CD14-positive monocyte (primary cell): ENCODE results near the gene AHCY. TPM values are rescaled to one million over a fixed set of nuclear protein-coding genes. Genes with fewer than 3 reads are reported as not detected.

Experiments
- DNase-seq, 3 donors: peaks; one replicate each; pipeline ENCODE4 v3.0.0-alpha.2; 2011 to 2022
- H2AFZ ChIP-seq: 2 replicates; pipeline ENCODE4 v1.6.0; 2012; ENCODE audit warnings: mild to moderate bottlenecking, low read depth, low read length, inconsistent platforms; ENCODE audit not compliant: insufficient read depth, poor library complexity, severe bottlenecking
- H3K27ac ChIP-seq, 2 donors: 1 replicate in 1 of 2; 2 replicates in 1 of 2; pipeline ENCODE4 v1.5.1; 2012 to 2013; ENCODE audit warnings: low read length in 2 of 2, control low read depth in 1 of 2, inconsistent platforms in 1 of 2, low read depth in 1 of 2, mild to moderate bottlenecking in 1 of 2
- H3K27me3 ChIP-seq, 2 donors: one replicate each; pipeline versions ENCODE4 v1.6.0 to v1.6.1; 2011 to 2013; ENCODE audit warnings: low read length in 2 of 2; ENCODE audit not compliant: control insufficient read depth in 2 of 2, insufficient read depth in 2 of 2
- H3K36me3 ChIP-seq, 2 donors: replicated peaks in 1 of 2; 1 replicate in 1 of 2; 2 replicates in 1 of 2; pipeline versions ENCODE4 v1.5.1 to v1.6.1; 2012 to 2013; ENCODE audit warnings: low read length in 2 of 2, control low read depth in 1 of 2, inconsistent platforms in 1 of 2, mild to moderate bottlenecking in 1 of 2; ENCODE audit not compliant: insufficient read depth in 2 of 2, control insufficient read depth in 1 of 2
- H3K4me1 ChIP-seq, 2 donors: 1 replicate in 1 of 2; 2 replicates in 1 of 2; pipeline versions ENCODE4 v1.5.1 to v1.6.1; 2012 to 2013; ENCODE audit warnings: low read length in 2 of 2, control low read depth in 1 of 2, inconsistent platforms in 1 of 2, mild to moderate bottlenecking in 1 of 2, moderate library complexity in 1 of 2; ENCODE audit not compliant: insufficient read depth in 2 of 2, control insufficient read depth in 1 of 2
- H3K4me2 ChIP-seq: replicated peaks from 2 replicates; pipeline ENCODE3; 2012; ENCODE audit warnings: low read length, moderate library complexity, mild to moderate bottlenecking; ENCODE audit not compliant: poor library complexity, severe bottlenecking; ENCODE audit errors: extremely low read depth
- H3K4me3 ChIP-seq, 3 experiments: fragments of 200-600 bp in 1 of 3; sonication (generic) in 1 of 3; replicated peaks in 1 of 3; 1 replicate in 2 of 3; 2 replicates in 1 of 3; pipeline ENCODE4 v1.5.1; 2011 to 2013; ENCODE audit warnings: low read length in 3 of 3, mild to moderate bottlenecking in 3 of 3, control low read depth in 2 of 3, low read depth in 2 of 3, inconsistent platforms in 1 of 3, moderate library complexity in 1 of 3
- H3K79me2 ChIP-seq: 2 replicates; pipeline ENCODE4 v1.6.0; 2012; ENCODE audit warnings: mild to moderate bottlenecking, control low read depth, inconsistent platforms, low read length, moderate library complexity; ENCODE audit not compliant: insufficient read depth
- H3K9ac ChIP-seq: 2 replicates; pipeline ENCODE4 v1.6.0; 2017; ENCODE audit warnings: low read length, mild to moderate bottlenecking; ENCODE audit not compliant: insufficient read depth, poor library complexity, severe bottlenecking
- H3K9me3 ChIP-seq, 2 donors: replicated peaks in 1 of 2; 1 replicate in 1 of 2; 2 replicates in 1 of 2; pipeline versions ENCODE4 v1.5.1 to v1.6.1; 2012 to 2013; ENCODE audit warnings: low read length in 2 of 2, control low read depth in 1 of 2; ENCODE audit not compliant: control insufficient read depth in 1 of 2, insufficient read depth in 1 of 2
- H4K20me1 ChIP-seq: 2 replicates; pipeline ENCODE4 v1.6.0; 2012; ENCODE audit warnings: mild to moderate bottlenecking, low read length, control low read depth, moderate library complexity; ENCODE audit not compliant: insufficient read depth
- H3K27ac Mint-ChIP-seq, 7 donors: one replicate each; pipeline ENCODE4 v1.8.0; 2020; ENCODE audit warnings: mild to moderate bottlenecking in 7 of 7, mixed read lengths in 7 of 7, moderate library complexity in 6 of 7, inconsistent platforms in 2 of 7
- H3K27me3 Mint-ChIP-seq, 3 donors: one replicate each; pipeline ENCODE4 v1.8.0; 2021 to 2022; ENCODE audit warnings: low read depth in 3 of 3, mild to moderate bottlenecking in 3 of 3, mixed read lengths in 3 of 3, moderate library complexity in 3 of 3, inconsistent platforms in 1 of 3
- H3K36me3 Mint-ChIP-seq, 2 donors: one replicate each; pipeline ENCODE4 v1.8.0; 2020; ENCODE audit warnings: mixed read lengths in 2 of 2, inconsistent platforms in 1 of 2, mild to moderate bottlenecking in 1 of 2
- H3K4me1 Mint-ChIP-seq: one replicate; pipeline ENCODE4 v1.8.0; 2020; ENCODE audit warnings: mild to moderate bottlenecking, mixed read lengths
- H3K4me3 Mint-ChIP-seq, 2 donors: one replicate each; pipeline ENCODE4 v1.8.0; 2020; ENCODE audit warnings: mild to moderate bottlenecking in 2 of 2, mixed read lengths in 2 of 2, moderate library complexity in 1 of 2
- H3K9me3 Mint-ChIP-seq, 7 donors: one replicate each; pipeline ENCODE4 v1.8.0; 2020 to 2022; ENCODE audit warnings: mixed read lengths in 7 of 7, mild to moderate bottlenecking in 6 of 7, moderate library complexity in 6 of 7, inconsistent platforms in 2 of 7
- WGBS: methylation state at CpG from one replicate; pipeline ENCODE4 v1.1.5; 2013; ENCODE audit warnings: missing lambda C conversion rate; ENCODE audit not compliant: insufficient coverage; 5-methylcytosine and 5-hydroxymethylcytosine counted together
- intact Hi-C, 2 donors: fragments of 100-400 bp; cut with micrococcal nuclease; formaldehyde crosslinking; loops; one replicate each; pipeline versions ENCODE4 v1.15.0 to v1.15.1; 2023
- polyA plus RNA-seq, 3 donors: library from polyadenylated mRNA; depleted of rRNA in 1 of 3; unstranded in 2 of 3; stranded (reverse) in 1 of 3; fragments of 300-500 nt in 2 of 3; fragments of >200 nt in 1 of 3; fragmentation: Illumina TruSeq in 2 of 3; gene quantifications; 1 replicate in 2 of 3; 2 replicates in 1 of 3; pipeline ENCODE4 v1.2.3, GENCODE V29; 2012 to 2021
- TF ChIP-seq, protein P1 (sequence below): fragments of 200-600 bp; IDR thresholded peaks from one replicate; pipeline ENCODE4 v1.8.0; 2022; ENCODE audit warnings: antibody characterized with exemption, mild to moderate bottlenecking

AHCY gene
- polyA plus RNA-seq, 3 donors, result 35.7 to 42.7 (median 41.1) TPM

DNA sequence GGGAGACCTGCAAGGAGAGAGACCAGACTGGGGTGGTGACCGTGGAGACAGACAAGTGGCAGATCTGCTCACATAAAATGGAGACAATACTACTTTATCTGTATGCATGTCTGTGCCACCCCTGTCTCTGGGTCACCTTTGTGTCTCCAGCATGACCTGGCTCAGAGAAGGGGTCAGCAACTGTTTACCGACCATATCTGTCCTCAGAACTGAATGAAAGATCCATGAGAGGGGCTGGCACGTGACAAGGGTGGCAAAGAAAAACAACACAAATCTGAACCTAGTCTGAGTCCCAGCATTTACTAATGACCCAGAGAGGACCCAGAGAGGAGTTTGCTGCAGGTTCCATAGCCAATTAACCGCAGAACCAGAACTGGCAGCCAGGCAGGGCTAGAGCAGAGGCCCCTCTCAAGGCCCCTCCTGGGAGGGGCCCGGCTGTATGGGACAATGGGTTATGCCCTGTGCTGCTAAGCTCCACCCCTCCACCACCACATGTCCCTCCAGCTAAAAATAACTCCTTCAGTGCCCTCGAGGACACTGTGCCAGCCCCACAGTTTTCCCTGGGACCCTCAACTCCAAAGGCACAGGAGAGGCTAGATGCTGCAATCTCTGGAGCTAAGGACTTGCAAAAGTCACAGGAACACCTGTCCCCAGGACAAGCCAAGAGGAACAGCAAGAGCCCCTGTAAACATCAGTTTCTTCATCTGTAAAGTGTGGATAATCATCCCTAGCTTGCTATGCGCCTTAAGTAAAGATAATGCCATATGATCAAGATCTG is 2.2 kb downstream of the AHCY start:
- Mint-ChIP-seq H3K4me3 (no peak overlapping the region), H3K36me3 (peaks cover 0 to 1% of the 10 kb centered on the region in 2 donors), H3K27me3 (peaks cover 0 to 2% (median 2%) of the 10 kb centered on the region in 3 donors), H3K9me3 (peaks cover 0 to 4% (median 0%) of the 10 kb centered on the region in 7 donors), H3K4me1 (peaks cover 27% of the 10 kb centered on the region), H3K27ac (peak overlapping the region in 2 of 7 donors; percentile 4 to 13)
- Histone ChIP-seq H3K9me3 (no peaks in the 10 kb centered on the region), H3K36me3 (no peaks in the 10 kb centered on the region), H2AFZ (no peak overlapping the region), H3K79me2 (peaks cover 50% of the 10 kb centered on the region), H3K27me3 (no peaks in the 10 kb centered on the region), H3K27ac (no peak overlapping the region), H3K9ac (no peak overlapping the region), H4K20me1 (peaks cover 4% of the 10 kb centered on the region), H3K4me1 (peaks cover 43 to 47% of the 10 kb centered on the region in 2 donors), H3K4me3 (no peak overlapping the region), H3K4me2 (no peak overlapping the region)
- intact Hi-C loops, result loop anchor here (5.0 kb wide), 4 partner anchors 61 to 309 kb away; partner anchors contain the start of genes EIF2S2 (in 1 of the 2), ITCH (in 1 of the 2) and RALY (in 1 of the 2)
- WGBS, result 69% methylated on average over 6 of the region's 7 CpGs
- TF ChIP-seq, protein P1, sequence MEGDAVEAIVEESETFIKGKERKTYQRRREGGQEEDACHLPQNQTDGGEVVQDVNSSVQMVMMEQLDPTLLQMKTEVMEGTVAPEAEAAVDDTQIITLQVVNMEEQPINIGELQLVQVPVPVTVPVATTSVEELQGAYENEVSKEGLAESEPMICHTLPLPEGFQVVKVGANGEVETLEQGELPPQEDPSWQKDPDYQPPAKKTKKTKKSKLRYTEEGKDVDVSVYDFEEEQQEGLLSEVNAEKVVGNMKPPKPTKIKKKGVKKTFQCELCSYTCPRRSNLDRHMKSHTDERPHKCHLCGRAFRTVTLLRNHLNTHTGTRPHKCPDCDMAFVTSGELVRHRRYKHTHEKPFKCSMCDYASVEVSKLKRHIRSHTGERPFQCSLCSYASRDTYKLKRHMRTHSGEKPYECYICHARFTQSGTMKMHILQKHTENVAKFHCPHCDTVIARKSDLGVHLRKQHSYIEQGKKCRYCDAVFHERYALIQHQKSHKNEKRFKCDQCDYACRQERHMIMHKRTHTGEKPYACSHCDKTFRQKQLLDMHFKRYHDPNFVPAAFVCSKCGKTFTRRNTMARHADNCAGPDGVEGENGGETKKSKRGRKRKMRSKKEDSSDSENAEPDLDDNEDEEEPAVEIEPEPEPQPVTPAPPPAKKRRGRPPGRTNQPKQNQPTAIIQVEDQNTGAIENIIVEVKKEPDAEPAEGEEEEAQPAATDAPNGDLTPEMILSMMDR, result no peak
- DNase-seq, result no peak

DNA sequence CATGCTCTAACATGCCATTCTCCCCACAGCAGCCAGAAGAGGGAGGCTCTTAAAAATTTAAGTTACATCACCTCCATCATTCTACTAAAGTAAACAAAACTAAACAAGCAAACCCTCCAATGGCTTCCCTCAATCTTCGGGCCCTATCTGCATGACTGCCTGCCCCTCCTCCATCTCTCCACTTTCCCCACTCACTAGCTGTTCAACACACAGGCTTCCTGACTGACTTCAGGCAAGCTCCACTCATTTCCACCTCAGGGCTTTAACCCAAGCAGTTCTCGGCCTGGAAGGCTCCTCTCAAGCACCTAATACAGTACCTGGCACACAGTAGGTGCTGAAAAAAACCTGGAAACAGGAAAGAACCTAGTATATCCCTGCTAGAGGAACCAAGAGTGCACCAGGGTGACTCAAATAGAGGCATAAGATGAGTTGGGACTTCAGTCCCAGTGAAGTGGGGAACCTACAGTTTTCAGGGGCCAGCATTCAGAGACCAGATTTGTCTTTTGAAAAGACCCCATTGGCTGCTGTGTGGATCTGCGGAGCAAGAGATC is 2.8 kb downstream of the AHCY start:
- Histone ChIP-seq H3K27me3 (no peaks in the 10 kb centered on the region), H3K36me3 (no peaks in the 10 kb centered on the region), H3K9ac (no peak overlapping the region), H3K27ac (no peak overlapping the region), H3K79me2 (peaks cover 54% of the 10 kb centered on the region), H3K9me3 (no peaks in the 10 kb centered on the region), H4K20me1 (peaks cover 4% of the 10 kb centered on the region), H3K4me3 (no peak overlapping the region), H3K4me1 (peaks cover 37 to 40% of the 10 kb centered on the region in 2 donors), H3K4me2 (no peak overlapping the region), H2AFZ (no peak overlapping the region)
- intact Hi-C loops, result loop anchor here (5.0 kb wide), 4 partner anchors 62 to 308 kb away; partner anchors contain the start of genes EIF2S2 (in 1 of the 2), ITCH (in 1 of the 2) and RALY (in 1 of the 2)
- peaks cover 0 to 2% (median 2%) of the 10 kb centered on the region in 3 donors for H3K27me3 Mint-ChIP-seq
- TF ChIP-seq, protein P1, result no peak
- peaks cover 0 to 7% of the 10 kb centered on the region in 2 donors for H3K36me3 Mint-ChIP-seq
- 96% methylated on average over 2 of the region's 3 CpGs for WGBS
- peaks cover 0 to 4% (median 0%) of the 10 kb centered on the region in 7 donors for H3K9me3 Mint-ChIP-seq
- H3K4me1 Mint-ChIP-seq, result peaks cover 20% of the 10 kb centered on the region
- H3K4me3 Mint-ChIP-seq, result no peak overlapping the region
- DNase-seq, result no peak
- H3K27ac Mint-ChIP-seq, result no peak overlapping the region
